T-helper 1 cell treated with Interleukin-12 subunit alpha and Interleukin-12 subunit beta and Interleukin-4 antibody, amounts not matched to agents 30 μg/mL and 1 μg/mL, for 36 hours (primary cell): ENCODE results near the gene KDM1A.
"Not testable (repeated sequence)": the region's sequence is repeated elsewhere in the genome, so short reads cannot be mapped to it uniquely, and the experiment has no call there.

Source experiments
- H3K27ac Mint-ChIP-seq: one replicate; pipeline ENCODE4 v1.8.0; 2021; ENCODE audit warnings: mild to moderate bottlenecking, mixed read lengths
- H3K27me3 Mint-ChIP-seq: one replicate; pipeline ENCODE4 v1.8.0; 2021; ENCODE audit warnings: low read depth, mixed read lengths
- H3K36me3 Mint-ChIP-seq: one replicate; pipeline ENCODE4 v1.8.0; 2021; ENCODE audit warnings: low read depth, mixed read lengths
- H3K4me1 Mint-ChIP-seq: one replicate; pipeline ENCODE4 v1.8.0; 2021; ENCODE audit warnings: low read depth, mixed read lengths
- H3K4me3 Mint-ChIP-seq: one replicate; pipeline ENCODE4 v1.8.0; 2021; ENCODE audit warnings: mild to moderate bottlenecking, moderate library complexity, mixed read lengths
- H3K9me3 Mint-ChIP-seq: one replicate; pipeline ENCODE4 v1.8.0; 2021; ENCODE audit warnings: mixed read lengths

Gene KDM1A

DNA sequence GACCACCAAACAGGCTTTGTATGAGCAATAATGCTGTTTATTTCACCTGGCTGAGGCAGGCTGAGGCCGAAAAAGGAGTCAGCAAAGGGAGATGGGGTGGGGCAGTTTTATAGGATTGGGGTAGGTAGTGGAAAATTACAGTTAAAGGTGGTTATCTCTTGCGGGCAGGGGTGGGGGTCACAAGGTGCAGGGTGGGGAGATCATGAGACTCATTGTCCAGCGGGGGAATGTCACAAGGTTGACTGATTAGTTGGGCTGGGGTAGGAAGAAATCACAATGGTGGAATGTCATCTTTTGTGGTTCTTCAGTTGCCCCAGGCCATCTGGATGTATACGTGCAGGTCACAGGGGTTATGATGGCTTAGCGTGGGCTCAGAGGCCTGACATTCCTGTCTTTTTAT is 21.7 kb upstream of the KDM1A start:
- peaks cover 10% of the 10 kb centered on the region for H3K9me3 Mint-ChIP-seq
- H3K36me3 Mint-ChIP-seq, H3K4me1 Mint-ChIP-seq, H3K27me3 Mint-ChIP-seq, H3K27ac Mint-ChIP-seq, H3K4me3 Mint-ChIP-seq: not testable (repeated sequence)

- not testable (repeated sequence) for H3K4me1 Mint-ChIP-seq, H3K9me3 Mint-ChIP-seq, H3K36me3 Mint-ChIP-seq, H3K4me3 Mint-ChIP-seq, H3K27me3 Mint-ChIP-seq, H3K27ac Mint-ChIP-seq
These were observed 19.1 kb upstream of the KDM1A start for GRCh38 chr1:23000133-23000532.

GRCh38 chr1:23002218-23002617 is 17.1 kb upstream of the KDM1A start:
- H3K9me3 Mint-ChIP-seq, H3K27me3 Mint-ChIP-seq, H3K27ac Mint-ChIP-seq, H3K4me3 Mint-ChIP-seq, H3K4me1 Mint-ChIP-seq, H3K36me3 Mint-ChIP-seq: not testable (repeated sequence)

DNA sequence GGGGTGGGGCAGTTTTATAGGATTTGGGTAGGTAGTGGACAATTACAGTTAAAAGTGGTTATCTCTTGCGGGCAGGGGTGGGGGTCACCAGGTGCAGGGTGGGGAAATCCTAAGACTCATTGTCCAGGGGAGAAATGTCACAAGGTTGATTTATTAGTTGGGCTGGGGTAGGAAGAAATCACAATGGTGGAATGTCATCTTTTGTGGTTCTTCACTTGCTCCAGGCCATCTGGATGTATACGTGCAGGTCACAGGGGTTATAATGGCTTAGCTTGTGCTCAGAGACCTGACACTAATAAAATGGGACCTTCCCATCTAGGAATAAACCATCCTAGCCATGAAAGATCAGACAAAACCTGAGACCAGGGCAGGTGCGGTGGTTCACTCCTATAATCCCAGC is 15.2 kb upstream of the KDM1A start:
- Mint-ChIP-seq H3K9me3 (no peaks in the 10 kb centered on the region), H3K4me3 (no peak overlapping the region), H3K36me3 (no peaks in the 10 kb centered on the region), H3K4me1 (no peaks in the 10 kb centered on the region), H3K27me3 (peaks cover 7% of the 10 kb centered on the region), H3K27ac (no peak overlapping the region)

DNA sequence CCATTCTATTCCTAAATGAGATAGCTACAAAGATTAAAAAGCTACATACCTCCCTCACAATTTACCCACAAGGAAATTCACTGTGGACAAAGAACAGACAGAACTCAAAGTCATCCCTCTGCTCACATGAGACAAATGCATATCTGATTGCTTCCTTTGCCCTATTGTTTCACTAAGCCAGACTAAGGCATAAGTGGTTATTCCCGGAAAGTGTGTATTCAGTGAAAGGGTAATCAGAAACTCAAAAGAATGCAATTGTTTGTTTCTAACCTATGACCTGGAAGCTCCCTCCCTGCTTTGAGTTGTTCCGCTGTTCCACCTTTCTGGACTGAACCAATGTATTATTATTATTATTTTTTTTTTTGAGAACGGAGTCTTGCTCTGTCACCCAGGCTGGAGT is 14.5 kb upstream of the KDM1A start:
- H3K9me3 Mint-ChIP-seq, H3K27ac Mint-ChIP-seq, H3K27me3 Mint-ChIP-seq, H3K4me1 Mint-ChIP-seq, H3K4me3 Mint-ChIP-seq, H3K36me3 Mint-ChIP-seq: not testable (repeated sequence)

DNA sequence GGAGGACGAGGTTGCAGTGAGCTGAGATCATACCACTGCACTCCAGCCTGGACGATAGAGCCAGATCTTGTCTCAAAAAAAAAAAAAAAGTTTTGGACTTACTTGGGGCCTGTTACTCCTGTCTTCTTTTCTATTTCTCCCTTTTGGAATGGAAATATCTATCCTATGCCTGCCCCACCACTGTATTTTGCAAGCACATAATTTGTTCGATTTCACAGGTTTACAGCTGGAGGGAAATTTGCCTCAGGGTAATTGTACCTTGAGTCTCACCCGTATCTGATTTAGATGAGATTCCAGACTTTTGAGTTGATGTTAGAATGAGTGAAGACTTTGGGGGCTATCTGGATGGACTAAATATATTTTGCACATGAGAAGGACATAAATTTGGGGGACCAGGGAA is 12.2 kb upstream of the KDM1A start:
- Mint-ChIP-seq H3K27ac (no peak overlapping the region), H3K9me3 (no peaks in the 10 kb centered on the region), H3K4me3 (no peak overlapping the region), H3K36me3 (no peaks in the 10 kb centered on the region), H3K4me1 (no peaks in the 10 kb centered on the region), H3K27me3 (peaks cover 12% of the 10 kb centered on the region)

DNA sequence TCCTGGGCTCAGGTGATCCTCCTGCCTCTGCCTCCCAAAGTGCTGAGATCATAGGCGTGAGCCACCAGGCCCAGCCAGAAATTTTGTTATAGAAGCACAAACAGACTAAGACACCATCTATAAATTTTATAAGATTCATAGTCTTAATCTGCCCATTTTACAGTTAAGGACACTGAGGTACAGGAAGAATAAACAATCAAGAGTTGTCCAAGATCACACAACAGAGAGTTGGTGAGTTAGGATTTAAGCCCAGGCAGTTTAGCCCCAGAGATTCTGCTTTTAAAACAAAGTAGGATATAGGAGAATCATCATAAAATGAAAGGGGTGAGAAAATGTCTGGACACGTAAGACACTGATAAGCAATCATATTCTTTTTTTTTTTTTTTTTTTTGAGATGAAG is 10.4 kb upstream of the KDM1A start:
- Mint-ChIP-seq H3K27me3 (peaks cover 6% of the 10 kb centered on the region), H3K27ac (no peak overlapping the region), H3K9me3 (no peaks in the 10 kb centered on the region), H3K4me3 (no peak overlapping the region), H3K36me3 (no peaks in the 10 kb centered on the region), H3K4me1 (no peaks in the 10 kb centered on the region)

DNA sequence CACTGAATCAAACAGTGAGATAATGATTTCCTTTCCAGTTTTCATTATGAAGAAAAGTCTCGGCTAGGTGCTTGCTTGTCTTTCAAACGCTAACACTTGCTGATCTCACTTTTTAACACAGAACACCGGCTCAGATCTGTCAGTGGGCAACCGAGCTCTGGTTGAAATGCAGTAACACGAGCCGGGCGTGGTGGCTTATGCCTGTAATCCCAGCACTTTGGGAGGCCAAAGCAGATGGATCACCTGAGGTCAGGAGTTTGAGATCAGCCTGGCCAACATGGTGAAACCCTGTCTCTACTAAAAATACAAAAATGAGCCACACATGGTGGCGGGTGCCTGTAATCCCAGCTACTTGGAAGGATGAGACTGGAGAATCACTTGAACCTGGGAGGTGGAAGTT is 9.2 kb upstream of the KDM1A start:
- not testable (repeated sequence) for H3K27ac Mint-ChIP-seq, H3K36me3 Mint-ChIP-seq, H3K4me3 Mint-ChIP-seq, H3K27me3 Mint-ChIP-seq, H3K9me3 Mint-ChIP-seq, H3K4me1 Mint-ChIP-seq

- Mint-ChIP-seq H3K9me3 (no peaks in the 10 kb centered on the region), H3K4me1 (peaks cover 6% of the 10 kb centered on the region), H3K27me3 (peaks cover 5% of the 10 kb centered on the region), H3K4me3 (no peak overlapping the region), H3K36me3 (no peaks in the 10 kb centered on the region), H3K27ac (no peak overlapping the region)
These were observed 5.6 kb upstream of the KDM1A start for GRCh38 chr1:23013657-23014056.

DNA sequence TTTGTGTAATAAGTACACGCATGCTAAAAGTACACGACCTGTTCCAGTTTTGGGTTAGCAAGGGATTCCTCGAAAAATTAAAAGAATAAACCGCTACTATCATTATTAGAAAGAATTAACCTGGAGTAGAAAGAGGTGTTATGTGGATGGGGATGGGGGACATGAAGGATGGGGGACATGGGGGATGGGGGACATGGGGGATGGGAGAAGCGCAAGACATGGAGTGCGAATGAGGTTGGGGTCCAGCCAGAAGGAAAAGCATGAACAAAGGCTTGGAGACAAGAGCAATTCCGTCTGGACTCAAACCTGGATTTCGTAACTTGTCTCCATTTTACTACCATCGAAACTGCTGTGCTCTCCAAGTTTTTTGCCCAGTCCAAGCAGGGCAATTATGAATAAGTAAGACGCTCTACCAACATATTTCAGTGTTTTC is 591 bp upstream of the KDM1A start:
- peaks cover 10% of the 10 kb centered on the region for H3K36me3 Mint-ChIP-seq
- H3K9me3 Mint-ChIP-seq, result peaks cover 8% of the 10 kb centered on the region
- peak overlapping the region; percentile 85 for H3K27ac Mint-ChIP-seq
- no peaks in the 10 kb centered on the region for H3K27me3 Mint-ChIP-seq
- H3K4me1 Mint-ChIP-seq, result peaks cover 28% of the 10 kb centered on the region
- H3K4me3 Mint-ChIP-seq, result peak overlapping the region; percentile 96

DNA sequence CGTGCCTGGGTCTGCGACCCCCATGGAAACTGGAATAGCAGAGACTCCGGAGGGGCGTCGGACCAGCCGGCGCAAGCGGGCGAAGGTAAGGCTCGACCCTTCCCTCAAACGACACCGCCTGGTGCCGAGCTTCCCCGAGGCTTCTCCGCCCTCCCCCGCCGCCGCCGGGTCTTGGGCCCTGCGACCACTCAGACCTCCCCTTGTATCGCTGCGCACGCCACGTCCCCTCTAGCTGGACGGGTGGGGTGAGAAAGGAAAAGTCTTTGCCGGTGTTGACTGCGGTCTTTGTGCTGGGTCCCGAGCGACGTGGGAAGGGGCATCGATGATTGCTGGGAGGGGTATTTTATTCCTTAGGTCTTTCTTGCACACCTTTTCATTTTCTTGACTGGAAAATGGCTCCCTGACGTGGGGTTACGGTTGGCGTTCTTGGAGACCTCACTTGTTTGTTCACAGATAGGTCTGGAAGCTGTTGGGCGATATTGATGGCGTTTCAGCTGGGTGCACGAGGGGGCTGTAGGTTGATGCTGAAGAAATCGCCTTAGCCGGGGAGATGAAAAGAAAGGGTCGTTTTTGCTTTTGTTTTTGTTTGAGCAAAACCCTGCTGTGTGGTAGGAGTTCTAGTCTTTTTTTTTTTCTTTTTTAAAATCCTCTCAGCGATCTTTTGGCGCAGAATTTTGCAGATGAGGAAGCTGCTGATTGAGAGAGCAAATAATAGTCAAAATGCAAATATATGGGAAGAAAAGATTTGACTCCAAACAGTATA is 776 bp downstream of the KDM1A start:
- no peaks in the 10 kb centered on the region for H3K27me3 Mint-ChIP-seq
- H3K9me3 Mint-ChIP-seq, result peaks cover 8% of the 10 kb centered on the region
- H3K4me1 Mint-ChIP-seq, result peaks cover 28% of the 10 kb centered on the region
- H3K36me3 Mint-ChIP-seq, result peaks cover 13% of the 10 kb centered on the region
- H3K27ac Mint-ChIP-seq, result peak overlapping the region; percentile 65
- H3K4me3 Mint-ChIP-seq, result peak overlapping the region; percentile 88

GRCh38 chr1:23020706-23021405 is 1.6 kb downstream of the KDM1A start:
- no peaks in the 10 kb centered on the region for H3K27me3 Mint-ChIP-seq
- H3K4me1 Mint-ChIP-seq, result peaks cover 28% of the 10 kb centered on the region
- peaks cover 13% of the 10 kb centered on the region for H3K36me3 Mint-ChIP-seq
- H3K27ac Mint-ChIP-seq, result peak overlapping the region; percentile 65
- peak overlapping the region; percentile 88 for H3K4me3 Mint-ChIP-seq
- H3K9me3 Mint-ChIP-seq, result peaks cover 8% of the 10 kb centered on the region

DNA sequence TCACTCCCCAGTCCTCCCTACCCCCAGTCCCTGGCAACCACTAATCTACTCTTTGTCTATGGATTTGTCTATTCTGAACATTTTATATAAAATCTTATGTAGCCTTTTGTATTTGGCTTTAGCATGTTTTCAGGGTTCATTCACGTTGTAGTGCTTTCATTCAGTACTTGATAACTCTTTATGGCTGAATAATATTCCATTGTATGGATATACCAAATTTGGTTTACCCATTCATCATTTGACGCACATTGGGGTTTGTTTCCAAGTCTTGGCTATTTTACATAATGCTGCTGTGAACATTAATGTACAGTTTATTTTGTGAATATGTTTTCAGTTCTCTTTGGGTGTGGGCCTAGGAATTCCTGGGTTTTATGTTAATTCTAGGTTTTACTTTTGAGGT is 2.6 kb downstream of the KDM1A start:
- Mint-ChIP-seq H3K27me3 (no peaks in the 10 kb centered on the region), H3K27ac (no peak overlapping the region), H3K36me3 (peaks cover 13% of the 10 kb centered on the region), H3K4me3 (peak overlapping the region; percentile 9), H3K4me1 (peaks cover 33% of the 10 kb centered on the region), H3K9me3 (peaks cover 8% of the 10 kb centered on the region)

DNA sequence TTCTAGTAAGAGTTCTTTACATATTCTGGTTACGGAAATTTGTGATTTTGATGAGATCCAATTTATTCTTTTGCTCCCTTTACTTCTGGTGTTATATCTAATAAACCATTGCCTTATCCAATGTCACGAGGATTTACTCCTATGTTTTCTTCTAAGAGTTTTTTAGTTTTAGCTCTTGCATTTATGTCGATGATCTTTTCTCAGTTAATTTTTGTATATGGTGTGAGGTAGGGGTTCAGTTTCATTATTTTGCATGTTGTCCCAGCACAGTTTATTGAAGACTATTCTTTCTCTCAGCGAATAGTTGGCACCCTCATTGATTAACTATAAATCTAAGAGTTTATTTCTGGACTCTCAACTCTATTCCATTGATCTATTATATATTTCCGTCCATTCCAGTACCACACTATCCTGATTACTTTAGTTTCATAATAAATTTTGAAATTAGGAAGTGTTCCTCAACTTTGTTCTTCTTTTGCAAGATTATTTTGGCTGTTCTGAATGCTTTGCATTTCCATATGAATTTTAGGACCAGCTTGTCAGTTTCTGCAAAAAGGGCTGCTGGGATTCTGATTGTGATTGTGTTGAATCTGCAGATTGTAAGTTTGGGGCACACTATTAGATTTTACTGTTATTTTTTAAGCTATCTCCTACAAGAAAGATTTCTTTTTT is 4.0 kb downstream of the KDM1A start:
- Mint-ChIP-seq H3K4me1 (peaks cover 30% of the 10 kb centered on the region), H3K4me3 (no peak overlapping the region), H3K9me3 (peaks cover 8% of the 10 kb centered on the region), H3K27ac (no peak overlapping the region), H3K27me3 (no peaks in the 10 kb centered on the region), H3K36me3 (peaks cover 13% of the 10 kb centered on the region)

GRCh38 chr1:23026568-23026967 is 7.3 kb downstream of the KDM1A start:
- Mint-ChIP-seq H3K4me1 (peaks cover 22% of the 10 kb centered on the region), H3K4me3 (no peak overlapping the region), H3K27me3 (no peaks in the 10 kb centered on the region), H3K36me3 (peaks cover 12% of the 10 kb centered on the region), H3K27ac (no peak overlapping the region), H3K9me3 (peaks cover 8% of the 10 kb centered on the region)
